ENCODE data around the gene NOX3.

NOX3 gene

DNA sequence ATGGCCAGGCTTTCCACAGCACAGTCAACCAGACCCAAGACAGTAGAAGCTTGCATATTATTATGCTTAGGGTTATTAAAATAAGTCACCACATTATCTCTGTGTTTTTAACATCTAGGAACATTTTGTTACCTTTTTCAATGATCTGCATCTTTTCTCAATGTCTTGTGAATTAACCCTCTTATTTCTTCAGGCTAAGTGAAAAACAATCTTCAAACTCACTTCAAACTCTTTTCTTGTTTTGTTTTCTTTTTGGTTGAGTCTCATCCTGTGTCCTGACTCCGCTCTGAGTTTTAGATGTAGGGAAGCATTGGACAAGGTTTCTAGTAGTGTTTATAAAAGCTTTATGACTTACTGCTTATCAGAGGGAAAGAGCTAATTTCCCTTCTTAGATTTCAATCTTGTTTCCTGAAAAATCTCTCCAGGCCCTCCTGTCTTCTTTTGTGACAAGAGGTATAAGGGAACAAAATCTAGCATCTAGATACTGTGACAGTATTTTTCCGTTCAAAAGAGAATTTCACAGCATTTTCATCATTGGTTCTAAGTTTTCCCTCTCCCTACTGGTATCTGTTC is 26.2 kb downstream of the NOX3 start:
- DNase-seq (no peak), ATAC-seq (ENCODE audit: insufficient read depth, low read depth) (no peak)
- Histone ChIP-seq H3K4me1 (ENCODE audit: insufficient read depth, low read length) (no peaks in the 10 kb centered on the region), H3K9ac (ENCODE audit: low read depth, low read length) (no peak overlapping the region), H3K79me2 (ENCODE audit: insufficient read depth, low read length) (no peaks in the 10 kb centered on the region), H3K27ac (ENCODE audit: low read length) (no peak overlapping the region), H3K9me3 (ENCODE audit: insufficient read depth, low read length, severe bottlenecking) (no peaks in the 10 kb centered on the region), H2AFZ (ENCODE audit: low read depth, low read length) (no peak overlapping the region), H3K36me3 (ENCODE audit: insufficient read depth, low read length) (no peaks in the 10 kb centered on the region), H3K4me3 (ENCODE audit: low read depth in 1 of 2, low read length in 2 of 2) (no peak overlapping the region), H3K27me3 (ENCODE audit: insufficient read depth, low read length, poor library complexity) (no peaks in the 10 kb centered on the region), H3K4me2 (ENCODE audit: insufficient read depth, low read length) (no peak overlapping the region), H4K20me1 (ENCODE audit: insufficient read depth, low read length) (no peaks in the 10 kb centered on the region)
- TF ChIP-seq EZH2 (IDR thresholded peaks at IDR 0.05; ENCODE audit: borderline replicate concordance, low read depth, low read length, severe bottlenecking), result no peak
- TF ChIP-seq, protein P1, sequence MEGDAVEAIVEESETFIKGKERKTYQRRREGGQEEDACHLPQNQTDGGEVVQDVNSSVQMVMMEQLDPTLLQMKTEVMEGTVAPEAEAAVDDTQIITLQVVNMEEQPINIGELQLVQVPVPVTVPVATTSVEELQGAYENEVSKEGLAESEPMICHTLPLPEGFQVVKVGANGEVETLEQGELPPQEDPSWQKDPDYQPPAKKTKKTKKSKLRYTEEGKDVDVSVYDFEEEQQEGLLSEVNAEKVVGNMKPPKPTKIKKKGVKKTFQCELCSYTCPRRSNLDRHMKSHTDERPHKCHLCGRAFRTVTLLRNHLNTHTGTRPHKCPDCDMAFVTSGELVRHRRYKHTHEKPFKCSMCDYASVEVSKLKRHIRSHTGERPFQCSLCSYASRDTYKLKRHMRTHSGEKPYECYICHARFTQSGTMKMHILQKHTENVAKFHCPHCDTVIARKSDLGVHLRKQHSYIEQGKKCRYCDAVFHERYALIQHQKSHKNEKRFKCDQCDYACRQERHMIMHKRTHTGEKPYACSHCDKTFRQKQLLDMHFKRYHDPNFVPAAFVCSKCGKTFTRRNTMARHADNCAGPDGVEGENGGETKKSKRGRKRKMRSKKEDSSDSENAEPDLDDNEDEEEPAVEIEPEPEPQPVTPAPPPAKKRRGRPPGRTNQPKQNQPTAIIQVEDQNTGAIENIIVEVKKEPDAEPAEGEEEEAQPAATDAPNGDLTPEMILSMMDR (IDR thresholded peaks at IDR 0.05; ENCODE audit: borderline replicate concordance, extremely low read depth, low read length, poor library complexity, severe bottlenecking), result no peak

DNA sequence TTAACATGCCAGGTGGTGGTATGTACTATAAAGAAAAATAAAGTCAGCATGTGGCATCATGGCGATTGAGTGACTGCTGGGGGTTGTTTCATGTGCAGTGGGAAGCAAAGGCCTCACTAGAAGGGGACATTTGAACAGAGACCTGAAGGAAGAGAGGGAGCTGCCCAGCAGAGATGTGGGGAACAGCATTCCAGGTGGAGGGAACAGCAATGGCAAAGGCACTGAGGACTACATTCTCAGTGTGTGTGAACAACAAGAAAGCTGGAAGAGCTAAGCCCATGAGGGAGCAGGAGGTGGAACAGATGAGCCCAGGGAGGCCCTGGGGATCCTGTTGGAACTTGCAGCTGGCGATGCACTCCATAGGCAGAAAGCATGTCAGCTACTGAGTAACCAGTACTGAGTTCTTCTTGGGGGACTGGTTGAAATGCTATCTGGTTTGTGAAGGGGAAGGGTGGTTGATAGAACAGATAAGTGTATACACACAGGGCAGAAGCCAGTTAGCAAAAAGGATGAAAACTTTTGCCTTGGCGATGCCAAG is 29.2 kb downstream of the NOX3 start:
- no peak overlapping the region for H3K9ac ChIP-seq (ENCODE audit: low read depth, low read length)
- H3K4me1 ChIP-seq (ENCODE audit: insufficient read depth, low read length), result no peaks in the 10 kb centered on the region
- DNase-seq, result no peak
- H3K4me2 ChIP-seq (ENCODE audit: insufficient read depth, low read length), result no peak overlapping the region
- no peak overlapping the region for H3K4me3 ChIP-seq (ENCODE audit: low read depth in 1 of 2, low read length in 2 of 2)
- H3K36me3 ChIP-seq (ENCODE audit: insufficient read depth, low read length), result no peaks in the 10 kb centered on the region
- no peaks in the 10 kb centered on the region for H3K27me3 ChIP-seq (ENCODE audit: insufficient read depth, low read length, poor library complexity)
- ATAC-seq (ENCODE audit: insufficient read depth, low read depth), result no peak
- no peak overlapping the region for H2AFZ ChIP-seq (ENCODE audit: low read depth, low read length)
- TF ChIP-seq, protein P1 (IDR thresholded peaks at IDR 0.05; ENCODE audit: borderline replicate concordance, extremely low read depth, low read length, poor library complexity, severe bottlenecking), result no peak
- no peak for TF ChIP-seq EZH2 (IDR thresholded peaks at IDR 0.05; ENCODE audit: borderline replicate concordance, low read depth, low read length, severe bottlenecking)
- no peaks in the 10 kb centered on the region for H3K79me2 ChIP-seq (ENCODE audit: insufficient read depth, low read length)
- no peaks in the 10 kb centered on the region for H4K20me1 ChIP-seq (ENCODE audit: insufficient read depth, low read length)
- H3K27ac ChIP-seq (ENCODE audit: low read length), result no peak overlapping the region
- H3K9me3 ChIP-seq (ENCODE audit: insufficient read depth, low read length, severe bottlenecking), result no peaks in the 10 kb centered on the region

DNA sequence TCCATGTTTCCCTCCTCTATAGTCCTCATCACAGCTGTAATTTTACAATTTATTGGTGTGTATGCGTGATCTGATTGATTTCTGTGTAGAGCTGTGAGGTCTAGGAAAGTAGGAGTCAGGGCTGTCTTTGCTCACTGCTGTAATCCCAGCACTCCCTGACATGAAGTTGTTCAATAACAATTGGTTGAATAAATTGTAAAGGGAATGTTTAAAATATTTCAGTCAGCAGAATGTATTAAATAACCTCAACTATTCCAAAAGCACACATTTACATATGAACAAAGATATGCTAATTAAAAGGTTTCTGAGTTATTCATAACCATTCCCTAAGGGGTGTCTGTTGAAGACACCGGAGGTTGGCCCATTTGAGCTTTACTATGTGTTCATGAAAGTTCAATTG is 31.5 kb downstream of the NOX3 start:
- H3K4me1 ChIP-seq (ENCODE audit: insufficient read depth, low read length), result no peaks in the 10 kb centered on the region
- peaks cover 2% of the 10 kb centered on the region for H3K27me3 ChIP-seq (ENCODE audit: insufficient read depth, low read length, poor library complexity)
- ATAC-seq (ENCODE audit: insufficient read depth, low read depth), result no peak

More for the DNA sequence above, 31.5 kb downstream of the NOX3 start:
- H3K4me3 ChIP-seq (ENCODE audit: low read depth in 1 of 2, low read length in 2 of 2), result no peak overlapping the region
- H3K9me3 ChIP-seq (ENCODE audit: insufficient read depth, low read length, severe bottlenecking), result no peaks in the 10 kb centered on the region
- no peaks in the 10 kb centered on the region for H3K36me3 ChIP-seq (ENCODE audit: insufficient read depth, low read length)
- TF ChIP-seq, protein P1 (IDR thresholded peaks at IDR 0.05; ENCODE audit: borderline replicate concordance, extremely low read depth, low read length, poor library complexity, severe bottlenecking), result no peak
- TF ChIP-seq EZH2 (IDR thresholded peaks at IDR 0.05; ENCODE audit: borderline replicate concordance, low read depth, low read length, severe bottlenecking), result no peak
- H3K9ac ChIP-seq (ENCODE audit: low read depth, low read length), result no peak overlapping the region
- H4K20me1 ChIP-seq (ENCODE audit: insufficient read depth, low read length), result no peaks in the 10 kb centered on the region
- H3K79me2 ChIP-seq (ENCODE audit: insufficient read depth, low read length), result no peaks in the 10 kb centered on the region
- no peak for DNase-seq
- H3K27ac ChIP-seq (ENCODE audit: low read length), result no peak overlapping the region
- no peak overlapping the region for H2AFZ ChIP-seq (ENCODE audit: low read depth, low read length)
- no peak overlapping the region for H3K4me2 ChIP-seq (ENCODE audit: insufficient read depth, low read length)

Measured in DND-41 (cell line).